GM12801 (cell line): ENCODE measurements around the gene ANO1.

Source experiments
- TF ChIP-seq, protein P1 (sequence below): IDR thresholded peaks from one replicate; pipeline ENCODE4 v1.5.1; 2011; ENCODE audit warnings: control low read depth; ENCODE audit not compliant: insufficient read length; ENCODE audit errors: extremely low read depth

ANO1 gene

DNA sequence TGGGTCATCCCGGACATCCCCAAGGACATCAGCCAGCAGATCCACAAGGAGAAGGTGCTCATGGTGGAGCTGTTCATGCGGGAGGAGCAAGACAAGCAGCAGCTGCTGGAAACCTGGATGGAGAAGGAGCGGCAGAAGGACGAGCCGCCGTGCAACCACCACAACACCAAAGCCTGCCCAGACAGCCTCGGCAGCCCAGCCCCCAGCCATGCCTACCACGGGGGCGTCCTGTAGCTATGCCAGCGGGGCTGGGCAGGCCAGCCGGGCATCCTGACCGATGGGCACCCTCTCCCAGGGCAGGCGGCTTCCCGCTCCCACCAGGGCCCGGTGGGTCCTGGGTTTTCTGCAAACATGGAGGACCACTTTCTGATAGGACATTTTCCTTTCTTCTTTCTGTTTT lies 109.7 kb downstream of the ANO1 start:
- TF ChIP-seq, protein P1, sequence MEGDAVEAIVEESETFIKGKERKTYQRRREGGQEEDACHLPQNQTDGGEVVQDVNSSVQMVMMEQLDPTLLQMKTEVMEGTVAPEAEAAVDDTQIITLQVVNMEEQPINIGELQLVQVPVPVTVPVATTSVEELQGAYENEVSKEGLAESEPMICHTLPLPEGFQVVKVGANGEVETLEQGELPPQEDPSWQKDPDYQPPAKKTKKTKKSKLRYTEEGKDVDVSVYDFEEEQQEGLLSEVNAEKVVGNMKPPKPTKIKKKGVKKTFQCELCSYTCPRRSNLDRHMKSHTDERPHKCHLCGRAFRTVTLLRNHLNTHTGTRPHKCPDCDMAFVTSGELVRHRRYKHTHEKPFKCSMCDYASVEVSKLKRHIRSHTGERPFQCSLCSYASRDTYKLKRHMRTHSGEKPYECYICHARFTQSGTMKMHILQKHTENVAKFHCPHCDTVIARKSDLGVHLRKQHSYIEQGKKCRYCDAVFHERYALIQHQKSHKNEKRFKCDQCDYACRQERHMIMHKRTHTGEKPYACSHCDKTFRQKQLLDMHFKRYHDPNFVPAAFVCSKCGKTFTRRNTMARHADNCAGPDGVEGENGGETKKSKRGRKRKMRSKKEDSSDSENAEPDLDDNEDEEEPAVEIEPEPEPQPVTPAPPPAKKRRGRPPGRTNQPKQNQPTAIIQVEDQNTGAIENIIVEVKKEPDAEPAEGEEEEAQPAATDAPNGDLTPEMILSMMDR = no peak

DNA sequence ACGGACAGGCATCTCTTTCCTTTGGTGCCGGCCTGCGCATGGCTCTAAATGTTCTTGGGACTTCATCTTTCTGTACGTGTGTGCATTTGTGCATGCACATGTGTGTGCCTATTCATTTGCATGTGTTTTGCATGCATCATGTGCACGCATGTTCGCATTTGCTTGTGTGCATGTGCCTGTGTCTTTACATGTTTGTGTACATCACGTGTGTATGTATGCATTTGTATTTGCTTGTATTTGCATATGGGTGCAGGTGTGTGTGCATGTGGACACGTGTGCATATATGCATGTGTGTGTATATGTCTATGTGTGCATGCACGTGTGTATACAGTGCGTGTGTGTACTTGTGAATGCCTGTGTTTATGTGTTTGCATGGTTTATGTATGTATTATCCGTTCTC lies 111.5 kb downstream of the ANO1 start:
- TF ChIP-seq, protein P1 = no peak

DNA sequence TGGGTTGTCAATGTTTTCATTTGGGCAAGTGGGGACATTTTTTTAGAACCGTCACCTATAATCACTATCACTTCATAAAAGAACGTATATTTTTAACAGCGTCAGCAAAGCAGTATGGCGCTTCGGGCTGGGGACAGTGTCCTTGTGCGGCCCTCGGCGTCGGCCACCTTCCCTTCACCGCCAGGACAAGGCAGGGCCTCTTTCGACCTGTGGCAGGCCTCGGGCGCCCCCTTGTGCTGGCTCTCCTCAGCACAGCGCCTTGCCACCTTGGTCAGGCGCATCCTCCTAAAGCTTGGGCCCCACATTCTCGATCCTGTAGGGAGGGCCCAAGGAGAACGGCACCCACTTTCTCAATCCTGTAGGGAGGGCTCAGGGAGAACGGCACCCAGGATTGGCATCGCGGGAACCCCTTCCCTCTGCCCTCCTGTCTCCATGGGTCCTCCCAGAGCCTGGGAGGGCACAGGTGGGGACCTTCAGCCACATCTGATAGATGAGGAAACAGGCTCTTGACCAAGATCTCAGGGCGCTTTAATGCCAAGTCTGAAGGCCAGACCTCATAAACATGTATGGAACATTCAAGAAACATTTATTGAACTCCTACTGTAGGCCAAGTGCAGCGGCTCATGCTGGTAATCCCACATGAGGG lies 113.5 kb downstream of the ANO1 start:
- TF ChIP-seq, protein P1 = no peak

DNA sequence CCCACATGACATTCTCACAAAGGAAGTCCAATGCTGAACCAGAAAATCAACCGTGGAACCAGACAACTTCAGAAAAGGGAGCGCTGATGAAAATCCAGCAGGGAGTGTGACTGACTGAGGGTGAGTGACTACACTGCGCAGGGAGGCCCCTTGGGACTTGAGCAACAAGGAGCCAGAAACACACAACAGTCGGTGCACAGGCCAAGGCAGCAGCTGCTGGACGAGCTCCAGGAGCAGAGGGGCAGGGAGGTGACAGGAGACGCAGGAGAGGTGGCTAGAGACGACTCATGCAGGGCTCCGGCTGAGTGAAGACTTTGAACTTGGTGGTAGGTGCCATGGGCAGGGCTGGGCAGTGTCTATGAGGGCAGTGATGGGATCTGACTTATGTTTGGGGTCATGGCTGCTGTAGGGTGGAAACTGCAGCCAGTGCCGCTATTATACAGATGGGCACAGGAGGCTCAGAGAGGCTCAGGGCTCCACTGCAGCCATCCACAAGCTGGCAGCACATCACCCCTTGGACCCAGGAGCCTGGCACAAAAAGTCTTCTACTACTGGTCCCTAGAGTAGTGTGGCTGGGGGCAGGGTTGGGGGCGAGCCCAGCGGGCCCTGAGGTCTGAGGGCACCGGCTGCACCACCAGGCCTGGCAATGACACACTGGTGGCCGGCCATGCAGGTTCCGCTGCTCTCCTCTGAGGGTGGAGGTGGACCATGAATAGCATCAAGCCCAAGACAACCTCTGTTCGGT lies 114.7 kb downstream of the ANO1 start:
- TF ChIP-seq, protein P1 = no peak

GRCh38 chr11:70193411-70194292 lies 115.5 kb downstream of the ANO1 start:
- TF ChIP-seq, protein P1 = no peak

DNA sequence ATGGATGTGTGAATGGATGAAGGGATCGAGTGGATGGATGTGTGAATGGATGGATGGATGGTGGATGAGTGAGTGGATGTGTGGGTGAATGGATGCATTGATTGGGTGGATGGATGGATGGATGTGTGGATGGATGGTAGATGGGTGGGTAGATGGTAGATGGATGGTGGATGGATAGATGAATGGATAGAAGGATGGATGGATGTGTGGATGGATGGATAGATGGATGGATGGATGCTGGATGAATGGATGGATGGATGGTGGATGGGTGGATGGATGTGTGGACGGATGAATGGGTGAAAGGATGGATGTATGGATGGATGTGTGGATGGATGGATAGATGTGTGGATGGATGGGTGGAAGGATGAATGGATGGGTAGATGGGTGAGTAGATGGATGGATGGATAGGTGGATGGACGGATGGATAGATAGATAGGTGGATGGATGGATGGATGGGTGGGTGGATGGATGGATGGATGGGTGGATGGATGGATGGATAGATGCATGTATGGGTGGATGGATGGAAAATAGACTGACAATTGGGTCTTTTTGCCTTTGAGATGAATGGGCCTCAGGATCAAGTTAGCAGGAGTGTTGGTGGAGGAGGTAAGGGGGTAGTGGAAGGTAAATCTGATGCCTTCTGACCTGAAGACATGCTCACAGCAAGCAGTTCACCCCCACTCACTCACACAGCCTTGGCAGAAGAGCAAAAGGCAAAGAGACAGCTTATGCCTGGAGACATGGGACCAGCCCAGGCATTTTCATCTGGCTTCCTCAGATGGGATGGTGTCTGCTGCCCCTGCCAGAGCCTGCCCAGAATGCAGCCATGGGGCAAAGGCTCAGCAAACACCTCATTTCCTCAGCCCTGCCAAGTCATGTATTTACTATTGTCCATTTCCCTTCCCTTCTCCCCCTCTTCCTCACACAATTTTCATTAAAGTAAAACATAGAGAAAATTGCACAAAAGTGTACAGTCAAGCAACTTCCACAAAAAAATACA lies 117.0 kb downstream of the ANO1 start:
- TF ChIP-seq, protein P1 = no peak
